HG03457 (cell line): ENCODE results near the gene TUBA8.
"Not testable (repeated sequence)": the region's sequence is repeated elsewhere in the genome, so short reads cannot be mapped to it uniquely, and the experiment has no call there.

Experiments
- ATAC-seq: cut with Tn5 transposase; IDR thresholded peaks from one replicate; pipeline ENCODE4 v1.9.1; 2021; ENCODE audit warnings: moderate number of reproducible peaks; ENCODE audit not compliant: unreplicated experiment

The TUBA8 gene

GRCh38 chr22:18123476-18124025 is 12.9 kb downstream of the TUBA8 start:
- not testable (repeated sequence) for ATAC-seq

- ATAC-seq, result no peak
Observed at GRCh38 chr22:18126606-18127005, 16.0 kb downstream of the TUBA8 start.

GRCh38 chr22:18130018-18130417 is 19.4 kb downstream of the TUBA8 start:
- no peak for ATAC-seq

GRCh38 chr22:18130699-18131429 is 20.3 kb downstream of the TUBA8 start:
- ATAC-seq, result no peak

DNA sequence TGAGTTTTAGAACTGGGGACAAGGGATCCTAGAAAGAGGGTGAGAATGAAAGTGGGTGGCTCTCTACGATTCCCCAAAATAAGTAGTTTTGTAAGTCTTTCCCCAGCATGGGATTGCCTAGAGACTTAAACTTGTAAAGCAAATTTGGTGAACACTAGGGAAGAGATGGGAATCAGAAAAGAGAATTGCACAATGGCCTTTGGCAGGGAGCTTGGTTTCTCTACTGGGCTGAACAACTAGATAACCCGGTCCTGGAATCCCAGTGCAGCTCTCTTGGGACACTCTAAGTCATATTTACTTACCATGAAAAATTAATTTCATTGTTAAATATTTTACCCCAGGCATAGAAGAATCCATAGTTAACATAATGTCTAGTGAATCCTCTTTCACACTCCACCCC is 22.8 kb downstream of the TUBA8 start:
- ATAC-seq, result no peak

DNA sequence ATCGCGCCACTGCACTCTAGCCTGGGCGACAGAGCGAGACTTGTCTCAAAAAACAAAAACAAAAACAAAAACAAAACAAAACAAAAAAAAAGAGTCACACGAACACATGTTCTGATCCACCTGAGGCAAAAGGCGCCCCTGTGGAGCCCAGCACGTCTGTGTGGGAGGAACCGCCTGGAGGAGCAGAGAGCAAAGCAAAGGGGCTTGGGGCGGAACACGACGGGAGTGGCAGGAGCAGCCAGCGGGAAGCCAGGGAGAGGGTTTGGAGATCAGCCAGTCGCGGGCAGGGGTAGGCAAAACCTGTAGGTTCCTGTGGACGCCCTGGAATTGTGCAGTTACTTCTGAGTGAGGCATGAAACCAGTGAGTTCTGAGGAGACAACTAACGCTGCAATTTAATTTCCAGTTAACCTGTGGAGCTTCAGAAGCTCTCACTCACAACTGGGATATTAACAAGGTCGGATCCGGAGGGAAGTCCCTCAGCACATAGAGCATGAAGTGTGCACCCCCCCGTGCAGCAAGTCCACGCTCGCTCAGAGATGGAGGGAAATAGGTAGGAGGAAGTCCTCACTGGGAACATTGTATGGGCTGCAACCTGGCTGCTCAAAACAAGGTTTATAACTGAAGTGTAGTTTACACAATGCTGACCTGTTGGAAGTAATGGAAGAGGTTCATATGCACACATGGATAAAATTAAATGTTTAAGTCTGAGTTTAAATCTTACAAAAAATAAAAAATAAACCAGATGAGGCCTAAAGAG is 26.1 kb downstream of the TUBA8 start:
- ATAC-seq, result no peak

- ATAC-seq, result not testable (repeated sequence)
Observed at GRCh38 chr22:18141004-18141403, 30.4 kb downstream of the TUBA8 start.

GRCh38 chr22:18144105-18144504 is 33.5 kb downstream of the TUBA8 start:
- ATAC-seq, result no peak

- no peak for ATAC-seq
Observed at GRCh38 chr22:18145676-18146388, 35.2 kb downstream of the TUBA8 start.

- ATAC-seq, result no peak
Observed at GRCh38 chr22:18146389-18146753, 35.8 kb downstream of the TUBA8 start.

DNA sequence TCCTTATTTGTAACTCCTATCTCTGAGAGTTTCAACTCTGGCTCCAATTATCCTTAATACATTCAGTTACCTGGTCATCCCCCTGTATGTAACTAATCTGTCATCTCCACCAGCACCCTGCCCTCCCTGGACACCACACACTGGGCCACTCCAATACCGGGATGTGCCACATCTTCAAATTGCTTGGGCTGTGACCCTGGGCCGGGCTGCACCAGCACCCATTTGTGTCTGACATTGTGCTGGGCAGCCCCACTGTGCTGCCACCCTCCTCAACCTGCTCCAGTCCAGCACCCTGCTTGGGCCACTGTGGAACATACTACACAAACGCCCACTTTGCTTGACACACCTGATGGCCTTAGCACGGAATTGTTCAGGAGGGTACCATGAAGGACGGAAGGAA is 37.2 kb downstream of the TUBA8 start:
- no peak for ATAC-seq

DNA sequence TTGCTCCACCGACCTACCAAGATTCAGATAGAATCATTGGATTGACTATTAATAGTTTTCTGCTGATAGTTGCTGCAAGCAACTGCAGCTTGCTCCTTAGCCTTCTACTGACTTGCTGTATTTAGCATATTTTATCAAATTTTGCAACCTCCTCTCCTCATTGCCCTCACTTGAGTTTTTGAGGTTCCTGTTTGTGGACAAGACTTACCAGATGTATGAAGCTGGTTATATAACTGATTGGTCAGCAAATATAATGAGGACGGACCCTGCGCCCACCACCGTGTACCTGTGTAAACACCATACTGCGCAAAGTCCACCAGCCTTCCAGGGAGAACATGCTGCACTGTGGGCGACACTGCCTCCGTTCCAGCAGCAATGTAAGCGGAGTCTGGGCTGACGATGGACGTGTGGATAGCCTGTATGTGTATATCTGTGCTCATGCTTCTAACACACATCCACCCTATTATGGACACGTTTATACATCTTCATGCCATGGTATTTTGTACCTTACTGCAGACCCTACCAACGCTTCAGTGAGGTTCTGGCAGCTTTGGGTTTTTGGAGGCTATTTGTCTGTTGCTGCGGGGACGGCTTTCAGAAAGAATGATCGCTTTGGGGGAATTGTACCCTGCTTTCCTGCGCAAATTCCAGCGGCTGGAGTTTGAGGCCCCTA is 37.8 kb downstream of the TUBA8 start:
- no peak for ATAC-seq

- ATAC-seq, result no peak
Observed at GRCh38 chr22:18152519-18152918, 41.9 kb downstream of the TUBA8 start.

DNA sequence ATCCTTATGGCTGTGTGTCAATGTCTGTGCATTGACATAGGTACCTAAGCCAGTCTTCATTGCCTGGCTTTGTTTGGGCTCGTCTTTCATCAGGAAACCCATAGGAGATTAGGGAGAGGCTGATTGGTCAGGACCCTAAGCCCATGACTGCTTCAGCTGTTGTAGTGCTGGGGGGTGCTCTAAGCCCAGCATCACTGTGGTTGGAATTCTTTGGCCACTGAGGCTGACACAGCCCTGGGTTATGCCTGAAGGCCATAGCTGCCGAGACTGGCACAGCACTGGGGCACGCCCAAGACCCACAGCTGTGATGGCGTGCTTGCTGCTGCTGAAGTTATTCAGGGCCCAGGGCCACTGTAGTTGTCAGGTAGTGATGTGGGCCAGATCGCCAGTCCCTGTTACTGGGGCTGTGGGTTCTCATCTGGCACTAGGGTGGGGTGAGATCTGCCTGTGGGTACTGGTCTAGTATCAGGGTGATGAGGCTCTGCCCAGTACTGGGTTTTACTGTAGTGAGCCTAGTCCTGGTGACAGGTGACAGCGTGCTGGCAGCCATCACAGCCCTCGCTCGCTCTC is 44.3 kb downstream of the TUBA8 start:
- ATAC-seq, result no peak

- not testable (repeated sequence) for ATAC-seq
Observed at GRCh38 chr22:18155546-18155945, 44.9 kb downstream of the TUBA8 start.

- ATAC-seq, result no peak
Observed at GRCh38 chr22:18156878-18157713, 46.5 kb downstream of the TUBA8 start.

GRCh38 chr22:18157714-18158028 is 47.1 kb downstream of the TUBA8 start:
- ATAC-seq, result no peak

- ATAC-seq, result not testable (repeated sequence)
Observed at GRCh38 chr22:18160641-18161040, 50.0 kb downstream of the TUBA8 start.

GRCh38 chr22:18163843-18164242 is 53.2 kb downstream of the TUBA8 start:
- ATAC-seq, result not testable (repeated sequence)

DNA sequence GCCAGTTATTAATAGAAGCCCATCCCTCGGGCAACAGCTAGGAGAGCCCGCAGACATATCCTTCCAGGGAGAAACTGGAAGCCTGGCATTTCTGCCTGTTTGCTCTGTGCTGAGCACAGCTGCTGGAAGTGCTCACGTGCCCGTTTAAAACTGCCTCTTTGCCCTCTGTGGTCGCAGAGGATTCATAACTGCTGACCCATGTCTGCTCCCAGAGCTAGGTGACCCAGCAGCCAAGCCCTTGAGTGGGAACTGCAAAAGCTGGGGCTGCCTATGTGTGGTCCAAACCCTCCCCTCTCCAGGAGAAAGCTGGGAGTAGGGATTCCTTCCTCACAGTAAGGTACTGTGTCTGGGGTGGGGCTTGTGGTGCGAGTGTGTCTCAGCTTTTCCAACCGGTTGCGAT is 54.0 kb downstream of the TUBA8 start:
- not testable (repeated sequence) for ATAC-seq
